Measurements from ENCODE around the gene NCS1.

The NCS1 gene

DNA sequence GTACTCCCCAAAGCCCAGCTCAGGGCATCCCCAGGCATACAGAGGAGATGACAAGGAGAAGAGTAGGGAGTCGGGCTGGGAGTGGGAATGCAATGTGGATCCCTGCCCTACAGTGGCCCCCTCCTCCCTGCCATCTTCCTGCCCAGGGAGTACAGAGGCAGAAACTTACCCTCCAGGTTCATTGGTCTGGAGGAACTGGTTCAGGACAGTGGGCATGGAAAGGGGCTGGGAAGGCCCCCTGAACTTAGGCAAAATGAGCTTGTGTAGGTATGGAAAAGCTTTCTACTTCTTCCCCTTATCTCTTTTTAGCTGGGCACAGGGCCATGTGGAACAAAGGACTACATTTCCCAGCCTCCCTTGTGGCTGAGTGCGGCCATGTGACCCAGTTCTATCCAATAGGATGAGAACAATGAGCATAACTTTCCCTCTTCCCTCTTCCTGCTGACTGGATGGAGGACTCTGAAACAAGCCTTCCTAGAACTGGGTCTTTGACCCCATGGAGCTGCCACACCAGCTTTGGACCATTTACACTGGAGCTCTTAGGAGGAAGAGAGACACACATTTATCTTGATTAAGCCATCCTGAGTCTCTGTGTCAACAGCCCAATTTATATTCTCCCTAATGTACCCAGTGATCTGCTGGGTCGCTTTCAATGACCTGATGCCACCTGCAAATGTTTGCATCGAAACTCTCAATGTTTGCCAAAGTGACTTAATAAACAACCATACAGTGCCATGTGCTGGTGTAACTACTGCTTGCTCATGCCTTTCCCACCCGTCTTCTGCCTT, 68.4 kb downstream of the NCS1 start (continued):
- no peak for TF ChIP-seq ZNF623 (tag by site-specific recombination; IDR thresholded peaks at IDR 0.05)
- TF ChIP-seq YY2 (tag by site-specific recombination; IDR thresholded peaks at IDR 0.05): peak; percentile 64; the same call in 1 of the 2 replicates
- TF ChIP-seq SP2 (tag by site-specific recombination; IDR thresholded peaks at IDR 0.05): 0 out of 2 replicates have a peak, but pooled peaks have one; percentile 23

DNA sequence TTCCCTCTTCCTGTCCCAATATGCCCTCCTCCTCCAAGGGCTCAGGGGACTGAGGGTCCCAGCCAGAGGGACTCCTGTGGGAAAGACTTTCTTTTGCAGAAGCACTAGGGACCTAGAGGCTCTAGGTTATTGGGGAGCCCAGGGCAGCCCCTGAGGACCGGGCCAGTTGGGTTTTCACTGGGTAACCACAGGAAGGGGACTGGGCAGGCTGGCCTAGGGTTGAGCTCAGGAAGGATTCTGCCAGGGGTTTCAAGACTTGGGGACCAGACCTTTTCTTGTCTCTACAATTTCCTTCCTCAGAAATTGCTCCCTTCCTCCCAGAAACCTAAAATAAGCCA, 69.0 kb downstream of the NCS1 start:
- Histone ChIP-seq H3K9me3 (ENCODE audit: control insufficient read depth, insufficient read depth, low read depth, low read length) (no peaks in the 10 kb centered on the region), H3K4me3 (ENCODE audit: low read depth, low read length) (no peak overlapping the region), H3K4me1 (ENCODE audit: control insufficient read depth, insufficient read depth, low read length) (0 out of 2 replicates have a peak, but pooled peaks cover 3% of the 10 kb centered on the region), H3K36me3 (ENCODE audit: control insufficient read depth in 2 of 2, insufficient read depth in 1 of 2, low read length in 2 of 2) (no peaks in the 10 kb centered on the region), H3K27ac (ENCODE audit: extremely low read depth, low read depth, low read length) (no peak overlapping the region)
- POLR2A ChIA-PET: no interaction called here
- TF ChIP-seq ZNF404 (tag by site-specific recombination; IDR thresholded peaks at IDR 0.05) (no peak), ZNF416 (tag by site-specific recombination; IDR thresholded peaks at IDR 0.05) (no peak), ZNF221 (tag by site-specific recombination; IDR thresholded peaks at IDR 0.05; ENCODE audit: borderline replicate concordance) (no peak), ZNF768 (tag by site-specific recombination; IDR thresholded peaks at IDR 0.05) (no peak), ZNF394 (tag by site-specific recombination; IDR thresholded peaks at IDR 0.05; ENCODE audit: borderline replicate concordance) (no peak), ZNF174 (tag by site-specific recombination; IDR thresholded peaks at IDR 0.05) (no peak), ZNF155 (tag by site-specific recombination; IDR thresholded peaks at IDR 0.05) (no peak), ZNF157 (tag by site-specific recombination; IDR thresholded peaks at IDR 0.05) (no peak)
- TF ChIP-seq, protein P1, sequence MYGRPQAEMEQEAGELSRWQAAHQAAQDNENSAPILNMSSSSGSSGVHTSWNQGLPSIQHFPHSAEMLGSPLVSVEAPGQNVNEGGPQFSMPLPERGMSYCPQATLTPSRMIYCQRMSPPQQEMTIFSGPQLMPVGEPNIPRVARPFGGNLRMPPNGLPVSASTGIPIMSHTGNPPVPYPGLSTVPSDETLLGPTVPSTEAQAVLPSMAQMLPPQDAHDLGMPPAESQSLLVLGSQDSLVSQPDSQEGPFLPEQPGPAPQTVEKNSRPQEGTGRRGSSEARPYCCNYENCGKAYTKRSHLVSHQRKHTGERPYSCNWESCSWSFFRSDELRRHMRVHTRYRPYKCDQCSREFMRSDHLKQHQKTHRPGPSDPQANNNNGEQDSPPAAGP (tag by site-specific recombination; IDR thresholded peaks at IDR 0.05): no peak
- CTCF ChIA-PET: interaction anchor here (0.6 to 9.9 kb wide), 14 partner anchors 12 to 1103 kb away, joined by 3 to 217 read pairs (median 4); no protein-coding TSS in a partner anchor

DNA sequence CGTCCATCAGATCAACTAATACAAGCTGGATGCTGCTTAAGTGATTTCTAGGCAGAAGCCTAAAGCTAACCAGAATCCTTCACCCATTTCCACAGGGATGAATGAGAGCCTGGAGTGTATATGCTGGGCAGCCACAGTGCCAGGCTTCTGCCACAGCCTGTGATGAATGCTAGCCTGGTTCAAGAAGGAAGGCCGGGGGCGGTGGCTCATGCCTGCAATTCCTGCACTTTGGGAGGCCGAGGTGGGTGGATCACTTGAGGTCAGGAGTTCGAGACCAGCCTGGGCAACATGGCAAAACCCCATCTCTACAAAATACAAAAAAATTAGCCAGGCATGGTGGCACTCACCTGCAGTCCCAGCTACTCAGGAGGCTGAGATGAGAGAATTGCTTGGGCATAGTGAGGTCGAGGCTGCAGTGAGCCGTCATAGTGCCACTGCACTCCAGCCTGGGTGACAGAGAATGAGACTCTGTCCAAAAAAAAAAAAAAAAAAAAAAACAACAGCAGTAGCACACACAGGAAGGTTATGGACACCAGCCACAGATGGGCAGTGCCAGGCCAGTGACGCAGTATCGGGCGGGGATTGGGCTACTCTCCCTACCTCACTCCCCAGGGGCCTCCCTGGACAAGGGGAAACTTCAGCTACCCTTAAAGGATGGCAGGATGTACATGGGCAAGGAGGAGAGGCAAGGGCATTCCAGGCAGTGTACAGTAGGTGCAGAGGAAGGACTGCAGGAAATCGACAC, 70.2 kb downstream of the NCS1 start:
- no peak overlapping the region for H3K4me3 ChIP-seq (ENCODE audit: low read depth, low read length)
- H3K4me1 ChIP-seq (ENCODE audit: control insufficient read depth, insufficient read depth, low read length): 0 out of 2 replicates have a peak, but pooled peaks cover 3% of the 10 kb centered on the region
- TF ChIP-seq, protein P2, sequence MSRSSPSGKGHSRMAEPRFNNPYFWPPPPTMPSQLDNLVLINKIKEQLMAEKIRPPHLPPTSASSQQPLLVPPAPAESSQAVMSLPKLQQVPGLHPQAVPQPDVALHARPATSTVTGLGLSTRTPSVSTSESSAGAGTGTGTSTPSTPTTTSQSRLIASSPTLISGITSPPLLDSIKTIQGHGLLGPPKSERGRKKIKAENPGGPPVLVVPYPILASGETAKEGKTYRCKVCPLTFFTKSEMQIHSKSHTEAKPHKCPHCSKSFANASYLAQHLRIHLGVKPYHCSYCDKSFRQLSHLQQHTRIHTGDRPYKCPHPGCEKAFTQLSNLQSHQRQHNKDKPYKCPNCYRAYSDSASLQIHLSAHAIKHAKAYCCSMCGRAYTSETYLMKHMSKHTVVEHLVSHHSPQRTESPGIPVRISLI (tag by site-specific recombination; IDR thresholded peaks at IDR 0.05): peak; percentile 64; the same call in 1 of the 2 replicates
- TF ChIP-seq ZNF600 (tag by site-specific recombination; IDR thresholded peaks at IDR 0.05): 0 out of 2 replicates have a peak, but pooled peaks have one; percentile 23
- peak; percentile 59 for TF ChIP-seq ZFHX2 (tag by site-specific recombination; conservative IDR thresholded peaks at IDR 0.05)
- TF ChIP-seq, protein P3, sequence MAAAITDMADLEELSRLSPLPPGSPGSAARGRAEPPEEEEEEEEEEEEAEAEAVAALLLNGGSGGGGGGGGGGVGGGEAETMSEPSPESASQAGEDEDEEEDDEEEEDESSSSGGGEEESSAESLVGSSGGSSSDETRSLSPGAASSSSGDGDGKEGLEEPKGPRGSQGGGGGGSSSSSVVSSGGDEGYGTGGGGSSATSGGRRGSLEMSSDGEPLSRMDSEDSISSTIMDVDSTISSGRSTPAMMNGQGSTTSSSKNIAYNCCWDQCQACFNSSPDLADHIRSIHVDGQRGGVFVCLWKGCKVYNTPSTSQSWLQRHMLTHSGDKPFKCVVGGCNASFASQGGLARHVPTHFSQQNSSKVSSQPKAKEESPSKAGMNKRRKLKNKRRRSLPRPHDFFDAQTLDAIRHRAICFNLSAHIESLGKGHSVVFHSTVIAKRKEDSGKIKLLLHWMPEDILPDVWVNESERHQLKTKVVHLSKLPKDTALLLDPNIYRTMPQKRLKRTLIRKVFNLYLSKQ (tag by site-specific recombination; IDR thresholded peaks at IDR 0.05; ENCODE audit: borderline replicate concordance): no peak
- no peaks in the 10 kb centered on the region for H3K9me3 ChIP-seq (ENCODE audit: control insufficient read depth, insufficient read depth, low read depth, low read length)
- ChIA-PET POLR2A (interaction anchor here (0.6 to 1.0 kb wide), 3 partner anchors 13 to 1349 kb away, joined by 3 to 6 read pairs (median 3); no protein-coding TSS in a partner anchor), CTCF (interaction anchor here (0.5 to 9.9 kb wide), 50 partner anchors 10 to 796 kb away, joined by 3 to 217 read pairs (median 4); no protein-coding TSS in a partner anchor)
- H3K36me3 ChIP-seq (ENCODE audit: control insufficient read depth in 2 of 2, insufficient read depth in 1 of 2, low read length in 2 of 2): no peaks in the 10 kb centered on the region
- H3K27ac ChIP-seq (ENCODE audit: extremely low read depth, low read depth, low read length): no peak overlapping the region
